HEK293 (cell line): Measurements from ENCODE around the gene C8A.

Experiments
- CTCF ChIA-PET: fragments of 350-600 bp; formaldehyde crosslinking; extraction: SDS; loops from one replicate; lab custom pipeline; 2021; ENCODE audit warnings: antibody characterized with exemption; lab: Yijun Ruan, JAX
- POLR2A ChIA-PET: fragments of 300-600 bp; formaldehyde crosslinking; extraction: SDS; loops from one replicate; lab custom pipeline; 2020; ENCODE audit warnings: antibody characterized with exemption, inconsistent platforms; lab: Yijun Ruan, JAX
- H3K27ac ChIP-seq: fragments of 200-500 bp; sonication (Bioruptor generic); 2 replicates; pipeline ENCODE4 v1.5.1; 2014; ENCODE audit warnings: low read depth, low read length, control low read depth, inconsistent platforms; ENCODE audit errors: extremely low read depth
- H3K36me3 ChIP-seq, 2 experiments: fragments of 200-500 bp in 1 of 2; sonication (Bioruptor generic) in 1 of 2; 1 replicate in 1 of 2; 2 replicates in 1 of 2; pipeline ENCODE4 v1.5.1; 2014 to 2017; ENCODE audit warnings: inconsistent platforms in 2 of 2, low read length in 2 of 2; ENCODE audit not compliant: control insufficient read depth in 2 of 2, insufficient read depth in 1 of 2
- H3K4me1 ChIP-seq: fragments of 200-500 bp; sonication (Bioruptor generic); 2 replicates; pipeline ENCODE4 v1.5.1; 2014; ENCODE audit warnings: mild to moderate bottlenecking, low read length, inconsistent platforms; ENCODE audit not compliant: control insufficient read depth, insufficient read depth
- H3K4me3 ChIP-seq: 2 replicates; pipeline ENCODE4 v1.5.1; 2011; ENCODE audit warnings: low read depth, mild to moderate bottlenecking, control low read depth, low read length, moderate library complexity
- H3K9me3 ChIP-seq: fragments of 200-500 bp; sonication (Bioruptor generic); 2 replicates; pipeline ENCODE4 v1.5.1; 2014; ENCODE audit warnings: low read depth, low read length, inconsistent platforms; ENCODE audit not compliant: control insufficient read depth, insufficient read depth
- EGR2 ChIP-seq: fragments of 450-650 bp; formaldehyde crosslinking; IDR thresholded peaks from 2 replicates; pipeline ENCODE4 v1.5.1; 2016; ENCODE audit warnings: low read depth, missing biosample characterization, missing genetic modification characterization
- GLIS1 ChIP-seq: fragments of 450-650 bp; formaldehyde crosslinking; IDR thresholded peaks from 2 replicates; pipeline ENCODE4 v1.5.1; 2016; ENCODE audit warnings: missing biosample characterization, missing genetic modification characterization
- KLF16 ChIP-seq: fragments of 450-650 bp; formaldehyde crosslinking; IDR thresholded peaks from 2 replicates; pipeline ENCODE4 v1.5.1; 2017; ENCODE audit warnings: missing biosample characterization, missing genetic modification characterization
- OSR2 ChIP-seq: fragments of 450-650 bp; formaldehyde crosslinking; IDR thresholded peaks from 2 replicates; pipeline ENCODE4 v1.5.1; 2016; ENCODE audit warnings: missing biosample characterization, missing genetic modification characterization
- PATZ1 ChIP-seq: fragments of 450-650 bp; formaldehyde crosslinking; IDR thresholded peaks from 2 replicates; pipeline ENCODE4 v1.5.1; 2016; ENCODE audit warnings: missing biosample characterization, missing genetic modification characterization
- RBAK ChIP-seq: fragments of 450-650 bp; formaldehyde crosslinking; IDR thresholded peaks from 2 replicates; pipeline ENCODE4 v1.5.1; 2016; ENCODE audit warnings: missing biosample characterization, missing genetic modification characterization
- SALL2 ChIP-seq: fragments of 450-650 bp; formaldehyde crosslinking; IDR thresholded peaks from 2 replicates; pipeline ENCODE4 v1.5.0; 2017; ENCODE audit warnings: missing biosample characterization, mild to moderate bottlenecking, missing genetic modification characterization, borderline replicate concordance
- SP7 ChIP-seq: fragments of 450-650 bp; formaldehyde crosslinking; IDR thresholded peaks from 2 replicates; pipeline ENCODE4 v1.5.1; 2016; ENCODE audit warnings: missing biosample characterization, missing genetic modification characterization
- TRIM28 ChIP-seq: IDR thresholded peaks from 2 replicates; pipeline ENCODE4 v1.6.1; 2011; ENCODE audit warnings: low read length, control low read depth, borderline replicate concordance
- YY1 ChIP-seq: fragments of 450-650 bp; formaldehyde crosslinking; IDR thresholded peaks from 2 replicates; pipeline ENCODE4 v1.5.1; 2018; ENCODE audit warnings: missing biosample characterization, missing genetic modification characterization
- YY2 ChIP-seq: fragments of 450-650 bp; formaldehyde crosslinking; IDR thresholded peaks from 2 replicates; pipeline ENCODE4 v1.5.1; 2016; ENCODE audit warnings: missing biosample characterization, missing genetic modification characterization
- ZEB2 ChIP-seq: fragments of 450-650 bp; formaldehyde crosslinking; IDR thresholded peaks from 2 replicates; pipeline ENCODE4 v1.5.1; 2016; ENCODE audit warnings: missing biosample characterization, missing genetic modification characterization
- ZNF132 ChIP-seq: fragments of 450-650 bp; formaldehyde crosslinking; IDR thresholded peaks from 2 replicates; pipeline ENCODE4 v1.5.1; 2017; ENCODE audit warnings: missing biosample characterization, missing genetic modification characterization, borderline replicate concordance
- ZNF174 ChIP-seq: fragments of 450-650 bp; formaldehyde crosslinking; IDR thresholded peaks from 2 replicates; pipeline ENCODE4 v1.5.0; 2017; ENCODE audit warnings: missing biosample characterization, mild to moderate bottlenecking, missing genetic modification characterization
- ZNF175 ChIP-seq: fragments of 450-650 bp; formaldehyde crosslinking; IDR thresholded peaks from 2 replicates; pipeline ENCODE4 v1.5.1; 2016; ENCODE audit warnings: missing biosample characterization, missing genetic modification characterization
- ZNF211 ChIP-seq: fragments of 450-650 bp; formaldehyde crosslinking; IDR thresholded peaks from 2 replicates; pipeline ENCODE4 v1.5.1; 2016; ENCODE audit warnings: low read depth, missing biosample characterization, missing genetic modification characterization
- ZNF350 ChIP-seq: fragments of 450-650 bp; formaldehyde crosslinking; IDR thresholded peaks from 2 replicates; pipeline ENCODE4 v1.5.0; 2017; ENCODE audit warnings: missing biosample characterization, mild to moderate bottlenecking, missing genetic modification characterization
- ZNF398 ChIP-seq: fragments of 450-650 bp; formaldehyde crosslinking; IDR thresholded peaks from 2 replicates; pipeline ENCODE4 v1.5.1; 2017; ENCODE audit warnings: missing biosample characterization, missing genetic modification characterization
- ZNF423 ChIP-seq: fragments of 450-650 bp; formaldehyde crosslinking; IDR thresholded peaks from 2 replicates; pipeline ENCODE4 v1.5.1; 2016; ENCODE audit warnings: missing biosample characterization, missing genetic modification characterization
- ZNF530 ChIP-seq: fragments of 450-650 bp; formaldehyde crosslinking; IDR thresholded peaks from 2 replicates; pipeline ENCODE4 v1.5.1; 2016; ENCODE audit warnings: low read depth, missing biosample characterization, missing genetic modification characterization
- ZNF555 ChIP-seq: fragments of 450-650 bp; formaldehyde crosslinking; conservative IDR thresholded peaks from 2 replicates; pipeline ENCODE4 v1.5.1; 2017; ENCODE audit warnings: missing biosample characterization, mild to moderate bottlenecking, missing genetic modification characterization, inconsistent platforms
- ZNF558 ChIP-seq: fragments of 450-650 bp; formaldehyde crosslinking; IDR thresholded peaks from 2 replicates; pipeline ENCODE4 v1.5.1; 2016; ENCODE audit warnings: missing biosample characterization, missing genetic modification characterization
- ZNF580 ChIP-seq: fragments of 450-650 bp; formaldehyde crosslinking; IDR thresholded peaks from 2 replicates; pipeline ENCODE4 v1.5.1; 2016; ENCODE audit warnings: missing biosample characterization, missing genetic modification characterization
- ZNF645 ChIP-seq: fragments of 450-650 bp; formaldehyde crosslinking; IDR thresholded peaks from 2 replicates; pipeline ENCODE4; 2016; ENCODE audit warnings: missing biosample characterization, missing genetic modification characterization
- ZNF660 ChIP-seq: fragments of 450-650 bp; IDR thresholded peaks from 2 replicates; pipeline ENCODE4 v1.5.1; 2018; ENCODE audit warnings: missing biosample characterization, mild to moderate bottlenecking, missing genetic modification characterization
- ZNF704 ChIP-seq: fragments of 450-650 bp; formaldehyde crosslinking; IDR thresholded peaks from 2 replicates; pipeline ENCODE4 v1.5.1; 2016; ENCODE audit warnings: missing biosample characterization, missing genetic modification characterization
- ZSCAN5A ChIP-seq: fragments of 450-650 bp; formaldehyde crosslinking; IDR thresholded peaks from 2 replicates; pipeline ENCODE4 v1.5.1; 2016; ENCODE audit warnings: missing biosample characterization, missing genetic modification characterization

C8A gene

GRCh38 chr1:56953386-56953785 lies 98.8 kb downstream of the C8A start:
- Histone ChIP-seq H3K9me3 (no peaks in the 10 kb centered on the region), H3K27ac (no peak overlapping the region), H3K36me3 (no peaks in the 10 kb centered on the region), H3K4me3 (no peak overlapping the region), H3K4me1 (no peaks in the 10 kb centered on the region)
- TF ChIP-seq EGR2 (tag by site-specific recombination) (no peak), ZNF132 (tag by site-specific recombination) (no peak), ZNF350 (tag by site-specific recombination) (no peak), ZNF423 (tag by site-specific recombination) (no peak), SP7 (no peak), ZNF558 (tag by site-specific recombination) (no peak)
- CTCF ChIA-PET: no interaction called here
- POLR2A ChIA-PET: no interaction called here

- TF ChIP-seq ZNF660 (tag by site-specific recombination): no peak
- TF ChIP-seq ZNF350 (tag by site-specific recombination): no peak
- TF ChIP-seq ZNF645 (tag by site-specific recombination): no peak
- no peak for TF ChIP-seq ZNF211 (tag by site-specific recombination)
- no peak for TF ChIP-seq YY2 (tag by site-specific recombination)
- no peak for TF ChIP-seq ZNF174
- no peak for TF ChIP-seq ZNF704
- TF ChIP-seq, all 188 proteins: peak for 0
- ChIA-PET CTCF (no interaction called here), POLR2A (no interaction called here)
- Histone ChIP-seq H3K27ac (no peak overlapping the region), H3K9me3 (no peaks in the 10 kb centered on the region), H3K4me1 (no peaks in the 10 kb centered on the region), H3K4me3 (no peak overlapping the region), H3K36me3 (no peaks in the 10 kb centered on the region)
Observed at GRCh38 chr1:56954664-56955063, 100.1 kb downstream of the C8A start.

GRCh38 chr1:56957931-56958330 lies 103.3 kb downstream of the C8A start:
- Histone ChIP-seq H3K27ac (no peak overlapping the region), H3K36me3 (no peaks in the 10 kb centered on the region), H3K9me3 (no peaks in the 10 kb centered on the region), H3K4me1 (no peaks in the 10 kb centered on the region), H3K4me3 (no peak overlapping the region)
- ChIA-PET CTCF (interaction anchor here (0.7 kb wide), 1 partner anchor 133 kb away, joined by 3 read pairs; no protein-coding TSS in a partner anchor), POLR2A (no interaction called here)
- no peak for TF ChIP-seq ZNF580 (tag by site-specific recombination)
- no peak for TF ChIP-seq GLIS1
- TF ChIP-seq ZNF555 (tag by site-specific recombination): no peak
- no peak for TF ChIP-seq OSR2 (tag by site-specific recombination)
- no peak for TF ChIP-seq PATZ1 (tag by site-specific recombination)
- TF ChIP-seq TRIM28: no peak
- no peak for TF ChIP-seq RBAK
- no peak for TF ChIP-seq ZSCAN5A (tag by site-specific recombination)
- TF ChIP-seq ZNF530 (tag by site-specific recombination): no peak
- TF ChIP-seq YY1 (tag by site-specific recombination): no peak
- TF ChIP-seq ZEB2: no peak
- no peak for TF ChIP-seq SALL2 (tag by site-specific recombination)
- no peak for TF ChIP-seq KLF16
- no peak for TF ChIP-seq ZNF175 (tag by site-specific recombination)
- no peak for TF ChIP-seq ZNF398 (tag by site-specific recombination)
